Endothelial cell (in vitro differentiated cells): ENCODE data around the gene RAB29. TPM values are rescaled to one million over a fixed set of nuclear protein-coding genes. Genes with fewer than 3 reads are reported as not detected.

Experiments used
- DNase-seq: peaks from one replicate; pipeline ENCODE4 v3.0.0; 2021; ENCODE audit warnings: low spot score
- H3K27ac Mint-ChIP-seq: one replicate; pipeline ENCODE4 v1.8.0; 2021; ENCODE audit warnings: mixed read lengths, inconsistent platforms; ENCODE audit not compliant: unreplicated experiment
- H3K27me3 Mint-ChIP-seq: one replicate; pipeline ENCODE4 v1.8.0; 2021; ENCODE audit warnings: mild to moderate bottlenecking, moderate library complexity, mixed read lengths, inconsistent platforms; ENCODE audit not compliant: unreplicated experiment
- H3K36me3 Mint-ChIP-seq: one replicate; pipeline ENCODE4 v1.8.0; 2021; ENCODE audit warnings: mild to moderate bottlenecking, low read depth, mixed read lengths, inconsistent platforms; ENCODE audit not compliant: unreplicated experiment
- H3K4me1 Mint-ChIP-seq: one replicate; pipeline ENCODE4 v1.8.0; 2021; ENCODE audit warnings: mild to moderate bottlenecking, mixed read lengths, inconsistent platforms; ENCODE audit not compliant: unreplicated experiment
- H3K4me3 Mint-ChIP-seq: one replicate; pipeline ENCODE4 v1.8.0; 2021; ENCODE audit warnings: mild to moderate bottlenecking, mixed read lengths, inconsistent platforms; ENCODE audit not compliant: unreplicated experiment
- H3K9me3 Mint-ChIP-seq: one replicate; pipeline ENCODE4 v1.8.0; 2021; ENCODE audit warnings: mixed read lengths, inconsistent platforms; ENCODE audit not compliant: unreplicated experiment
- CTCF ChIP-seq: fragments of 200-600 bp; sonication (generic); IDR thresholded peaks from one replicate; pipeline ENCODE4 v1.5.0; 2021; ENCODE audit warnings: antibody characterized with exemption; ENCODE audit not compliant: unreplicated experiment
- total RNA-seq: library from RNA; stranded (reverse); fragmentation: NEBNext Ultra II Directional; extraction: Animal tissue kit (Norgen Biotek cat#: 25700); gene quantifications from one replicate; pipeline ENCODE4 v1.2.1, GENCODE V29; 2021; ENCODE audit not compliant: unreplicated experiment

Gene RAB29
- total RNA-seq, 1 donor from 2014 or later = 19.4 TPM

DNA sequence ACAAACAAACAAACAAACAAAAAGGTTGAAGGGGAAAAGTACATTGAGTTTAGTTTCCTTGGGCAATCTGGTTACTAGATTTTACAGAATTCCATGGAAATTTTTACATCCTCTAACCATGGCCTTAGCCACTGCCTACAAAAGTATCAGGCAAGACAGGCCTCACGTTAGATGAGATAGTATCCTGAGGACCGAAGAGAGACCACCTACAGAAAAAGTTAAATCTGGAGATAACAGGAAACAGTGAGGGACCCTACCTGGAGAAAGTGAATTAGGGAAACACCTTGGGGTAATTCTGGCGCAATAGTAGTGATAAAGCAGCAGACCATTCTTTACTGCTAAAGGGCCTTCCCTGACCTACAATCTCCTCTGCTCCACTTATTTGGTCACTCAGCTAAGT lies 8.7 kb downstream of the RAB29 start:
- Mint-ChIP-seq H3K4me1 (no peaks in the 10 kb centered on the region), H3K27me3 (peaks cover 2% of the 10 kb centered on the region), H3K36me3 (peaks cover 12% of the 10 kb centered on the region), H3K4me3 (no peak overlapping the region), H3K27ac (no peak overlapping the region), H3K9me3 (no peaks in the 10 kb centered on the region)
- DNase-seq = no peak
- no peak for TF ChIP-seq CTCF

GRCh38 chr1:205766038-205766437 lies 9.2 kb downstream of the RAB29 start:
- Mint-ChIP-seq H3K9me3 (no peaks in the 10 kb centered on the region), H3K27me3 (peaks cover 2% of the 10 kb centered on the region), H3K4me1 (no peaks in the 10 kb centered on the region), H3K36me3 (peaks cover 12% of the 10 kb centered on the region), H3K27ac (no peak overlapping the region), H3K4me3 (no peak overlapping the region)
- TF ChIP-seq CTCF = no peak
- DNase-seq = no peak

- no peak for TF ChIP-seq CTCF
Observed at GRCh38 chr1:205764578-205764977, 10.7 kb downstream of the RAB29 start.

DNA sequence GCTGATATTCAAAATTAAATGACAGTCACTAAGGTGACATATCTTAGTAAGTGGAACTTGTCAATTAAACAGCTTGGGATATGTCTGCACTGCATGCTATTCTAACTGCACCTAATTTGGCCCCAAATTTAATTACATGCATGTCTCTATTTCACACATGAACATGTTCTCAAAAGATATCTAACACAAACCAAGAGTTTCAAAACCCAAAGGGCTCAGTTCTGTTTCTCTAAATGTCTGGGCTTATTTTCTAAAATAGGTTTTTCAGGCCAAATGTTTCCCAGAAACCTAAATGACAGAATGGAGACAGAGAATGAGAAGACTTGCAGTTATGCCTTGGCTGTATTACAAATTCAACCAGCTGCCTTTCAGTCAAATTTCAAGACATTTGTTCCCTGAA lies 11.3 kb downstream of the RAB29 start:
- no peak for DNase-seq
- Mint-ChIP-seq H3K27me3 (peaks cover under 1% of the 10 kb centered on the region), H3K4me3 (no peak overlapping the region), H3K36me3 (no peaks in the 10 kb centered on the region), H3K27ac (no peak overlapping the region), H3K9me3 (no peaks in the 10 kb centered on the region), H3K4me1 (no peaks in the 10 kb centered on the region)
- TF ChIP-seq CTCF = no peak

More at GRCh38 chr1:205764578-205764977, 10.7 kb downstream of the RAB29 start:
- peaks cover 2% of the 10 kb centered on the region for H3K27me3 Mint-ChIP-seq
- no peaks in the 10 kb centered on the region for H3K4me1 Mint-ChIP-seq
- H3K9me3 Mint-ChIP-seq = no peaks in the 10 kb centered on the region
- no peak for DNase-seq
- H3K36me3 Mint-ChIP-seq = no peaks in the 10 kb centered on the region
- no peak overlapping the region for H3K4me3 Mint-ChIP-seq
- H3K27ac Mint-ChIP-seq = no peak overlapping the region

- no peaks in the 10 kb centered on the region for H3K9me3 Mint-ChIP-seq
- no peak overlapping the region for H3K27ac Mint-ChIP-seq
- TF ChIP-seq CTCF = no peak
- no peaks in the 10 kb centered on the region for H3K4me1 Mint-ChIP-seq
- no peak for DNase-seq
- H3K4me3 Mint-ChIP-seq = no peak overlapping the region
- H3K27me3 Mint-ChIP-seq = no peaks in the 10 kb centered on the region
- no peaks in the 10 kb centered on the region for H3K36me3 Mint-ChIP-seq
Observed at GRCh38 chr1:205760606-205761005, 14.7 kb downstream of the RAB29 start.
